Activated CD4-positive, alpha-beta T cell treated with anti-CD3 and anti-CD28 coated beads for 48 hours (primary cell): Measurements from ENCODE around the gene ABCC9.
"Not testable (repeated sequence)": the region's sequence is repeated elsewhere in the genome, so short reads cannot be mapped to it uniquely, and the experiment has no call there.

ENCODE experiments used
- DNase-seq: peaks from one replicate; pipeline ENCODE4 v3.0.0-alpha.2; 2020

The ABCC9 gene

GRCh38 chr12:21929972-21930371 is 11.3 kb downstream of the ABCC9 start:
- not testable (repeated sequence) for DNase-seq

GRCh38 chr12:21925296-21925913 is 15.8 kb downstream of the ABCC9 start:
- no peak for DNase-seq

GRCh38 chr12:21921436-21921835 is 19.8 kb downstream of the ABCC9 start:
- DNase-seq: no peak

- no peak for DNase-seq
These were observed 22.8 kb downstream of the ABCC9 start for GRCh38 chr12:21918456-21918855.

GRCh38 chr12:21913823-21914222 is 27.4 kb downstream of the ABCC9 start:
- no peak for DNase-seq

- DNase-seq: no peak
These were observed 28.9 kb downstream of the ABCC9 start for GRCh38 chr12:21912318-21912717.

- DNase-seq: no peak
These were observed 29.4 kb downstream of the ABCC9 start for GRCh38 chr12:21911832-21912231.

- no peak for DNase-seq
These were observed 30.6 kb downstream of the ABCC9 start for GRCh38 chr12:21910657-21911056.

GRCh38 chr12:21907948-21908837 is 33.0 kb downstream of the ABCC9 start:
- no peak for DNase-seq

- DNase-seq: no peak
These were observed 34.2 kb downstream of the ABCC9 start for GRCh38 chr12:21906919-21907493.

- DNase-seq: not testable (repeated sequence)
These were observed 41.7 kb downstream of the ABCC9 start for GRCh38 chr12:21899532-21899931.

GRCh38 chr12:21895651-21896050 is 45.6 kb downstream of the ABCC9 start:
- DNase-seq: no peak

GRCh38 chr12:21894792-21895595 is 46.2 kb downstream of the ABCC9 start:
- no peak for DNase-seq

GRCh38 chr12:21893924-21894323 is 47.3 kb downstream of the ABCC9 start:
- DNase-seq: no peak

GRCh38 chr12:21892341-21892740 is 48.9 kb downstream of the ABCC9 start:
- no peak for DNase-seq

GRCh38 chr12:21891751-21892217 is 49.4 kb downstream of the ABCC9 start:
- DNase-seq: no peak

- DNase-seq: no peak
These were observed 52.9 kb downstream of the ABCC9 start for GRCh38 chr12:21888276-21888863.

- no peak for DNase-seq
These were observed 56.3 kb downstream of the ABCC9 start for GRCh38 chr12:21884936-21885335.

GRCh38 chr12:21882635-21883034 is 58.6 kb downstream of the ABCC9 start:
- no peak for DNase-seq

- DNase-seq: no peak
These were observed 59.3 kb downstream of the ABCC9 start for GRCh38 chr12:21881965-21882364.

GRCh38 chr12:21879312-21879711 is 61.9 kb downstream of the ABCC9 start:
- no peak for DNase-seq

- DNase-seq: no peak
These were observed 63.8 kb downstream of the ABCC9 start for GRCh38 chr12:21877293-21877982.
